GM19455 (cell line): ENCODE measurements around the gene BAZ1B.
"Not testable (repeated sequence)": the region's sequence is repeated elsewhere in the genome, so short reads cannot be mapped to it uniquely, and the experiment has no call there.

Source experiments
- ATAC-seq: cut with Tn5 transposase; IDR thresholded peaks from one replicate; pipeline ENCODE4 v1.9.1; 2021; ENCODE audit not compliant: unreplicated experiment

BAZ1B gene

DNA sequence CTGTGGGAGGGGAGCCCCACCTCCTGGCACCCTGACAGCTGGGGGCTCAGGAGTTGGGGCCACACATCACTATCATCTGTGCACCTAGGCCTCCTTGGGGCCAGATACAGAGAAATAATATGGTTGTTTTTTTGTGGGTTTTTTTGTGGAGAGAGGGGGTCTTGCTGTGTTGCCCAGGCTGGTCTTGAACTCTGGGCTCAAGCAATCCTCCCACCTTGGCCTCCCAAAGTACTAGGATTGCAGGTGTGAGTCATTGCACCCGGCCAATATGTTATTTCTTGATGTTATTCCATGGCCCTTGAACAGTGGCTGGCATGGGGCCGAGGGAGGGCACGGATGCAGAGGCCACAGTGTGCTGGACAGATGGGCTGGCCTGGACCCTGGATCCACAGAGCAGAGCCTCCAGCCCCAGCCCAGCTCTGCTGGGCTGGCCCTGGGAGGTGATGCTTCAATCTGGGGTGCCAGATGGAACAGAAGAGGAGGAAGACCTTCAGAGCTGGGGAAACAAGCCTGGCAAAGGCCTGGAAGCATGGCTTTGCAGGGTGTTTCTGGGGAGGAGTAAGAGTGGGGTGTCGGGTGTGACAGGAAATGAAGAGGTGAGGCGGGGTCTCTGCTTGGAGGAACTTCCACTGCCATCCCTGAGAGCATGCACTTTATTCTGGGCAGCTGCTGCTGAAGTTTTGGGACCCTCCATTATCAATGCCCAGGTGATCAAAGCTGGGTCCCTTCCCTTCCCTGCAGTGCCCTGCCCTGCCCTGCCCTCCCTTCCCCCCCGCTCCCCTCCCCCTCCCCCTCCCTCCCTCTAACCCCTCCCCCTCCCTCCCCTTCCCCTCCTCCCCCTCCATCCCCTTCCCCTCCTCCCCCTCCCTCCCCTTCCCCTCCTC is 92.2 kb downstream of the BAZ1B start:
- ATAC-seq = no peak

DNA sequence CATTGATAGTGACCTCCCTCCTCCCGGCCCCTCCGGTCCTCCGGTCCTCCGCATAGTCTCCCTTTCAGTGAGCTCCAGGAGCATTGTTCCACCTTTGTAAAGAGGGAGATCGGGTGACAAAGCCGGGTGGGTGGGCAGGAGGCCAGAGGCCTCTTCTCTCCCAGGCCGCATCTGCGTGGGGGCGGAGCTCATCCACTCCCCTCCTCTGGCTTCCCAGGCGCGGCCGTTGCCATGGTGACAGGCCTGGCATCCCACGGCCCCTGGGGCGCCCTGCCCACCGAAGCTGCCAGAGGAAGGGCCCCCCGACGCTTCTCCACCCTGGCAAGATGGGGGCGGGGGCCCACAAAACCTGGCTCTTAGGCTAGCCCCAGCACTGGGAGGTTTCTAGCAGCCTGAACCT is 92.9 kb downstream of the BAZ1B start:
- ATAC-seq = no peak

GRCh38 chr7:73427902-73428787 is 93.9 kb downstream of the BAZ1B start:
- ATAC-seq = no peak

DNA sequence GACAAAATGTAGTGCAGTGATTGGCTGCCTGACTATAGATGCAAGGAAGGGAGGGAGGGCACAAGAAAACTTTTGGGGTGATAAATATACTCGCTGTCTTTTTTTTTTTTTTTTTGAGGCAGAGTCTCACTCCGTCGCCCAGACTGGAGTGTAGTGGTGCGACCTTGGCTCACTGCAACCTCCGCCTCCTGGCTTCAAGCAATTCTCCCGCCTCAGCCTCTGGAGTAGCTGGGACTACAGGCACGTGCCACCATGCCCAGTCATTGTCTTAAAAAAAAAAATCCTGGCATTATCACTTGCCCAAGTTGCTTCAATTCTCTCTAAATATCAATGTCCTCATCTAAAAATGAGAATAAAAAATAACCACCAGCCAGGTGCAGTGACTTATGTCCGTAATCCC is 96.1 kb downstream of the BAZ1B start:
- ATAC-seq = no peak

DNA sequence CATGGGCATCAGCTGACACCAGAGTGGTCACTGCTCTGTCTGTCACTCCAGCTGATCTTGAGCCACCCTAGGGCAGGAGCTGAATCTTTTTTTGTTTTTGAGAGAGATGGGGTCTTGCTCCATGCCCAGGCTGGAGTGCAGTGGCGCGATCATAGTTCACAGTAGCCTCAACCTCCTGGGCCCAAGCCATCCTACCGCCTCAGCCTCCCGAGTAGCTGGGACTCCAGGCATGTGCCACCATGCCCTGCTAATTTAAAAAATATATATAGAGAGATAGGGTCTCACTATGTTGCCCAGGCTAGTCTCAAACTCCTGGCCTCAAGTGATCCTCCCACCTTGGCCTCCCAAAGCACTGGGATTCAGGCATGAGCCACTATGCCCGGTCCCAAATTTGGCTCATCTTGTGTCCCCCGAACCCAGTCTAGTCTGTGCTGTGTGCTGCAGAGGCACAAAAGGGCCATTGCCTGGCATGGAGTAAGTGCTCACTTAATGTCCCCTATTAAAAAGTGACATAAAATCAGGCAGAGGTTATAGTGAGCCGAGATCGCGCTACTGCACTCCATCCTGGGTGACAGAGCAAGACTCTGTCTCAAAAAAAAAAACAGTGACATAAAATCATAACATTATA is 96.6 kb downstream of the BAZ1B start:
- no peak for ATAC-seq

GRCh38 chr7:73424489-73424885 is 97.6 kb downstream of the BAZ1B start:
- ATAC-seq = no peak

GRCh38 chr7:73423519-73424488 is 98.3 kb downstream of the BAZ1B start:
- ATAC-seq = no peak

DNA sequence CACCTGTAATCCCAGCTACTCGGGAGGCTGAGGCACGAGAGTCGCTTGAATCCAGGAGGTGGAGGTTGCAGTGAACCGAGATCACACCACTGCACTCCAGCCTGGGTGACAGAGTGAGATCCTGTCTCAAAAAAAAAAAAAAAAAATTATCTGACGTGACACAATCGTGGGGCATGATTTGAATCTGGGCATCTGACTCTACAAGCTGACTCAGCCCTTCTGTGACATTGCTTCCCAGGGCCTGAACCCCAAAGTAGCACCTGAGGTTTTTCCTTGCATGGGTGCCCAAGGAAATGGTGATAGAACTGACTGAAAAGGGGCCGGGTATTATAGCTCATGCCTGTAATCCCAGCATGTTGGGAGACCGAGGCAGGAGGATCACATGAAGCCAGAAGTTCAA is 101.5 kb downstream of the BAZ1B start:
- not testable (repeated sequence) for ATAC-seq

GRCh38 chr7:73420016-73420415 is 102.1 kb downstream of the BAZ1B start:
- not testable (repeated sequence) for ATAC-seq

DNA sequence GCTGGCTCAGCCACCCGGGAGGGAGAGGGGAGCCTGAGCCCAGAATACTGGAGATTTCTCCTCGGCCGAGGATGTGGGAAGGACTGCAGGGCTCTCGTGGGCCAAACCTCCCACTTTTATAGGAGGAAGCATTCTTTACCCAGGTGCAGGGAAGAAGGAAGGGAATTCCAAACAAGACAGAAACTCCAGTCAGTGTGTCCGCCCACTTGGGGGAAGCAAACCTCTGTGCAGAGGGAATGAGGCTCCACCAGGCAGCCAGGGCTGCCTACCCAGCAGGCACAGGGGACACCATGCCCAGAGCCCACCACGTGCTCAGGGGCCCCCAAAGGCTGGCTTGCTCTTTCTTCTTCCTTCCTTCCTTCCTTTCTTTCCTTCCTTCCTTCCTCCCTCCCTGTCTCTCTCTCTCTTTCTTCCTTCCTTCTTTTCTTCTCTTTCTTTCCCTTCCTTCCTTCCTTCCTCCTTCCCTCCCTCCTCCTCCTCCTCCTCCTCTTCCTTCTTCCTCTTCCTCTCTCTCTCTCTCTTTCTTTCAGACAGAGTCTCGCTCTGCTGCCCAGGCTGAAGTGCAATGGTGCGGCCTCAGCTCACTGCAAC is 103.9 kb downstream of the BAZ1B start:
- ATAC-seq = no peak

GRCh38 chr7:73410541-73411131 is 111.5 kb downstream of the BAZ1B start:
- ATAC-seq = not testable (repeated sequence)

DNA sequence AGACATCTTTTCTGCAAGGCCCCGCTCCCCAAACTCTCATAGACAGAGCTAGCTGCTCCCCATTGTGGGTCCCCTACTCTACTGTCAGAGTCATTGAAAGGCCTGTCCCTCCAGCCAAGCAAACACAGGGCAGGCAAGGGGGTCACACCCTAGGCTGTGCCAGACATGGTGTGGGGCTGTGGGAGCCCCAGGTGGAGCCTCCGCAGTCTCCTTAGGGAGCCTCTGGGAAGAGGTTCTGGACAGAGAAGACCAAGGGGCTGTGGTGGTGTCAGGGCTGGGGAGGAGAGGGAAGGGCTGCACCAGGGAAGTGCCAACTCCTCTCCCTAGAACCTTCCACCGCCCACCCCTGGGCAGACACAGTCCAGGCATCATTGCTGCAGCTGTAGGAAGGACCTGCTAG is 117.2 kb downstream of the BAZ1B start:
- ATAC-seq = not testable (repeated sequence)

DNA sequence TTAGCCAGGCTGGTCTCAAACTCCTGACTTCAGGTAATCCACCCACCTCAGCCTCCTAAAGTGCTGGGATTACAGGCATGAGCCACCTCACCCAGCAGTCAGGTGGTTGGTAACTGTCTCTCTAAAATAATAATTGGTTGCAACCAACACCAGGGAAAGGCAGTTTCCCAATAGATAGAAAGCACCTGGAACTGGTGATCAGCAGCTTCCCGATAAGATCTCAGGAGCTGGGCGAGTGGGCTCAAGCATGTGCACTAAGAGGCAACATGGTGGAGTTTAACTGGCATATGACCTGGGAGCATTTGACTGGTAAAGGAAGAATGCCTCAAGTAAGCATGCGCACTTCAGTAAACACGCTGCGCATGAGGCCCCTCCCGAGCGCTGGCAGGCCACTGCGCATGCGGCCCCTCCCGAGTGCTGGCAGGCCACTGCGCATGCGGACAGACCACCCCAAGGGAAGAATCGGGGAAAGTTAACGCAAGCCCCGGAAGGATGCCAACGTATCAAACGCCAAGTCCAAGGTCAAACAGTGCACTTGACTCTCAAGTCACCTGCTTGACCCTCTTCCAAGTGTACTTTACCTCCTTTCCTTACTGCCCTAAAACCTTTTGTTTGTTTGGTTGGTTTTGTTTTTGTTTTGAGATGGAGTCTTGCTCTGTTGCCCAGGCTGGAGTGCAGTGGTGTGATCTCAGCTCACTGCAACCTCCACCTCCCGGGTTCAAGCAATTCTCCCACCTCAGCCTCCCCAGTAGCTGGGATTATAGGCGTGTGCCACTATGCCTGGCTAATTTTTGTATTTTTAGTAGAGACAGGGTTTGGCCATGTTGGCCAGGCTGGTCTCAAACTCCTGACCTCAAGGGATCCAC is 122.7 kb downstream of the BAZ1B start:
- not testable (repeated sequence) for ATAC-seq

DNA sequence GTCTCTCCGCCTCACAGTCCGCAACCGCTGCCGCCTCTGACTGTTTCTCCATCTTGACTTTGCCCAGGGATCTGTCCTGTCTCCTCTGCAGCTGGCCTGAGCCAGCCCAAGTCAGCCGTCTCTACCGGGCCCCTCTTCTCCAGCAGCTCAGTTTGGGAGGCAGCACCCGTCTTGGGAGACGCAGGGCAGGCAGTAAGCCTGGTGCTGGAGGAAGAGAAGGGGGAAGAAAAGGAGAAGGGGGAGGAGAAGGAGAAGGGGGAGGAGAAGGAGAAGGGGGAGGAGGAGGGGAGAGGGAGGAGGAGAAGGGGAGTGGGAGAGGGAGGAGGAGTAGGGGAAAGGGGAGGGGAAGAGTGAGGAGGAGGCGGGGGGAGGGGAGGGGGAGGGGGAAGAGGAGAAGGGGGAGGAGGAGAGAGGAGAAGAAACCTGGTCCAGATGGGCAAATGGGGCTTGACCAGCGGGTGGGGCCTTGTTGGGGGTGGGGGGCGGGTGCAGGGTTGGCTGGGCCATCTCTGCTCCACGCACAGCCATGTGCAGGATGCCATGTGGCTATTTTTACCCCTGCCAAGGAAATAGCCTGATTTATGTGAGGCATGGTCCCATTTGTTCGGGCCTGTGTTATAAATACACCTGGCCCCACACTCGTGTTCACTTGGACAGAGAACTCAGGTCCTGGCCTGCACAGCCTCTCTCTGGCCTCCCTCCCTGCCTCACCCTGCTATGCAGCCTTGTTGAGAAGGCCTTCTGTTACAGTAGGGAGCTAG is 124.4 kb downstream of the BAZ1B start:
- no peak for ATAC-seq

- ATAC-seq = no peak
These were observed 126.3 kb downstream of the BAZ1B start for GRCh38 chr7:73395538-73396503.

GRCh38 chr7:73394422-73394821 is 127.7 kb downstream of the BAZ1B start:
- ATAC-seq = no peak

DNA sequence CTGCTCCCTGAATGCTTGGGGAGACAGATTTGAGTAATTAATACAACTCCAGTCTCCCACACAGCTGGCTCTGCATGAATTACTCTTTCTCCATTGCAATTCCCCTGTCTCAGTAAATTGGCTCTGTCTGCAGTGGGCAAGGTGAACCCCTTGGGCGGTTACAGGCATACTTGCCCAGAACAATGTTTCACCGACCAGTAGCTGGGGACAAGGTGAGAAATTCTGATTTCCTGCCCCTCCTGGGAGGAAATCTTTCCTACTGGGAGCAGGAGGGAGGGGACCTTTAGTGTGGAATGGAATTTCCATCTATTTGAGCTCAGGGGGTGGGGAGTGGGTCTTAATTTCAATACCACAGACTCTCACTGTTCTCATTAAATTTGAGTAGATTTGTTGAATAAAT is 130.7 kb downstream of the BAZ1B start:
- no peak for ATAC-seq
